ENCODE data around the gene NCBP1. TPM values are rescaled to one million over a fixed set of nuclear protein-coding genes. Genes with fewer than 3 reads are reported as not detected.
A peak's percentile ranks its signal among the peaks of the same experiment; 100 is the strongest.

NCBP1 gene
- total and polyA plus RNA-seq, 9 of the 15 experiments (the other 6 are each of a cell fraction or from before 2014, with no cell fraction given): 29.4 to 69.7 (median 57.5) TPM

DNA sequence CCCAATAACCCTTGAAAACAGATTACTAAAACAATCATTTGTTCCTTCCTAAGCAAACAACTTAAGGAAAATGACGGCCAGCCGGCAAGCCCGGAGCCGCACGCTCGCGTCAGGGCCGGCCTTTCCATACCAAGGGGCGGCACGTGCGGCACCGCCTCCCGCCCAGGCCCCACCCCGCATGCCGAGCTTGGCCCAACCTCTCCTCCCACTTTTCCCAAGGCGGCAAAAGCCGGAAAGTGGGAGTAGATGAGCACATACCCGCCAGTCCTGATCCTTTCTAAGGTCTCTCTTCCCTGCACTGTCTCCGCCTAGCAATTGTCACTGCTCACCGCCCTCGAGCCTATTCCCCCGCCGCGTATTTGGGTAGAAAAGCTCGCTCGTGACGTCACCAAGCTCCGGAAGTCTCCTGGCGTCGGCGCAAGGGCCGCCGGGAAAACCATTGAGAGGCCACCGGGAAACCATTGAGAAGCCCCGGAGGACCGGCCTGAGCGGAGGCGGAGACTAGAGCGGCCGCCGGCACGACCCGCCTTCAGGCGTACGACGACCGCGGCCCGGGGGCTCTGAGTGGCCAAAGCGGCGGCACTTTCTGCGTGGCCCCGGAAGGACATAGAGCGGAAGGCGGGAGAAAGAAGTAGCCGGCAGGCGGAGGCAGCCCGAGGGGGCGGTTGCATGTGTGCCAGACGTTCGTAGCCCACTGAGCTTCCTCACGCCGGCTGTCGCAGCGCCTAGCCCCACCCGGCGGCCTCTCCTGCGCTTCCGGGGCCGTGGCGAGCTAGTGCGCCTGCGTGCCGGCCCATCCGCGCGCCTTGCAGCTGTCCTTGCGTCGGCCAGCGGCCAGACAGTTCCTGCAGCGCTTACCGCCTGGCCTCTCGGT is at the start of gene NCBP1, which contains the start of gene TSTD2 (continued):
- TF ChIP-seq, protein P1, sequence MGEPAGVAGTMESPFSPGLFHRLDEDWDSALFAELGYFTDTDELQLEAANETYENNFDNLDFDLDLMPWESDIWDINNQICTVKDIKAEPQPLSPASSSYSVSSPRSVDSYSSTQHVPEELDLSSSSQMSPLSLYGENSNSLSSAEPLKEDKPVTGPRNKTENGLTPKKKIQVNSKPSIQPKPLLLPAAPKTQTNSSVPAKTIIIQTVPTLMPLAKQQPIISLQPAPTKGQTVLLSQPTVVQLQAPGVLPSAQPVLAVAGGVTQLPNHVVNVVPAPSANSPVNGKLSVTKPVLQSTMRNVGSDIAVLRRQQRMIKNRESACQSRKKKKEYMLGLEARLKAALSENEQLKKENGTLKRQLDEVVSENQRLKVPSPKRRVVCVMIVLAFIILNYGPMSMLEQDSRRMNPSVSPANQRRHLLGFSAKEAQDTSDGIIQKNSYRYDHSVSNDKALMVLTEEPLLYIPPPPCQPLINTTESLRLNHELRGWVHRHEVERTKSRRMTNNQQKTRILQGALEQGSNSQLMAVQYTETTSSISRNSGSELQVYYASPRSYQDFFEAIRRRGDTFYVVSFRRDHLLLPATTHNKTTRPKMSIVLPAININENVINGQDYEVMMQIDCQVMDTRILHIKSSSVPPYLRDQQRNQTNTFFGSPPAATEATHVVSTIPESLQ (CRISPR knock-in tag; IDR thresholded peaks at IDR 0.05): no peak
- TF ChIP-seq ZNF212 (CRISPR knock-in tag; IDR thresholded peaks at IDR 0.05): no peak
- TF ChIP-seq, protein P2, sequence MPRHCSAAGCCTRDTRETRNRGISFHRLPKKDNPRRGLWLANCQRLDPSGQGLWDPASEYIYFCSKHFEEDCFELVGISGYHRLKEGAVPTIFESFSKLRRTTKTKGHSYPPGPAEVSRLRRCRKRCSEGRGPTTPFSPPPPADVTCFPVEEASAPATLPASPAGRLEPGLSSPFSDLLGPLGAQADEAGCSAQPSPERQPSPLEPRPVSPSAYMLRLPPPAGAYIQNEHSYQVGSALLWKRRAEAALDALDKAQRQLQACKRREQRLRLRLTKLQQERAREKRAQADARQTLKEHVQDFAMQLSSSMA (CRISPR knock-in tag; IDR thresholded peaks at IDR 0.05): no peak
- TF ChIP-seq, protein P3, sequence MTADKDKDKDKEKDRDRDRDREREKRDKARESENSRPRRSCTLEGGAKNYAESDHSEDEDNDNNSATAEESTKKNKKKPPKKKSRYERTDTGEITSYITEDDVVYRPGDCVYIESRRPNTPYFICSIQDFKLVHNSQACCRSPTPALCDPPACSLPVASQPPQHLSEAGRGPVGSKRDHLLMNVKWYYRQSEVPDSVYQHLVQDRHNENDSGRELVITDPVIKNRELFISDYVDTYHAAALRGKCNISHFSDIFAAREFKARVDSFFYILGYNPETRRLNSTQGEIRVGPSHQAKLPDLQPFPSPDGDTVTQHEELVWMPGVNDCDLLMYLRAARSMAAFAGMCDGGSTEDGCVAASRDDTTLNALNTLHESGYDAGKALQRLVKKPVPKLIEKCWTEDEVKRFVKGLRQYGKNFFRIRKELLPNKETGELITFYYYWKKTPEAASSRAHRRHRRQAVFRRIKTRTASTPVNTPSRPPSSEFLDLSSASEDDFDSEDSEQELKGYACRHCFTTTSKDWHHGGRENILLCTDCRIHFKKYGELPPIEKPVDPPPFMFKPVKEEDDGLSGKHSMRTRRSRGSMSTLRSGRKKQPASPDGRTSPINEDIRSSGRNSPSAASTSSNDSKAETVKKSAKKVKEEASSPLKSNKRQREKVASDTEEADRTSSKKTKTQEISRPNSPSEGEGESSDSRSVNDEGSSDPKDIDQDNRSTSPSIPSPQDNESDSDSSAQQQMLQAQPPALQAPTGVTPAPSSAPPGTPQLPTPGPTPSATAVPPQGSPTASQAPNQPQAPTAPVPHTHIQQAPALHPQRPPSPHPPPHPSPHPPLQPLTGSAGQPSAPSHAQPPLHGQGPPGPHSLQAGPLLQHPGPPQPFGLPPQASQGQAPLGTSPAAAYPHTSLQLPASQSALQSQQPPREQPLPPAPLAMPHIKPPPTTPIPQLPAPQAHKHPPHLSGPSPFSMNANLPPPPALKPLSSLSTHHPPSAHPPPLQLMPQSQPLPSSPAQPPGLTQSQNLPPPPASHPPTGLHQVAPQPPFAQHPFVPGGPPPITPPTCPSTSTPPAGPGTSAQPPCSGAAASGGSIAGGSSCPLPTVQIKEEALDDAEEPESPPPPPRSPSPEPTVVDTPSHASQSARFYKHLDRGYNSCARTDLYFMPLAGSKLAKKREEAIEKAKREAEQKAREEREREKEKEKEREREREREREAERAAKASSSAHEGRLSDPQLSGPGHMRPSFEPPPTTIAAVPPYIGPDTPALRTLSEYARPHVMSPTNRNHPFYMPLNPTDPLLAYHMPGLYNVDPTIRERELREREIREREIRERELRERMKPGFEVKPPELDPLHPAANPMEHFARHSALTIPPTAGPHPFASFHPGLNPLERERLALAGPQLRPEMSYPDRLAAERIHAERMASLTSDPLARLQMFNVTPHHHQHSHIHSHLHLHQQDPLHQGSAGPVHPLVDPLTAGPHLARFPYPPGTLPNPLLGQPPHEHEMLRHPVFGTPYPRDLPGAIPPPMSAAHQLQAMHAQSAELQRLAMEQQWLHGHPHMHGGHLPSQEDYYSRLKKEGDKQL (CRISPR knock-in tag; IDR thresholded peaks at IDR 0.05; ENCODE audit: borderline replicate concordance): 0 out of 2 replicates have a peak, but pooled peaks have one; percentile 94
- TF ChIP-seq, protein P4, sequence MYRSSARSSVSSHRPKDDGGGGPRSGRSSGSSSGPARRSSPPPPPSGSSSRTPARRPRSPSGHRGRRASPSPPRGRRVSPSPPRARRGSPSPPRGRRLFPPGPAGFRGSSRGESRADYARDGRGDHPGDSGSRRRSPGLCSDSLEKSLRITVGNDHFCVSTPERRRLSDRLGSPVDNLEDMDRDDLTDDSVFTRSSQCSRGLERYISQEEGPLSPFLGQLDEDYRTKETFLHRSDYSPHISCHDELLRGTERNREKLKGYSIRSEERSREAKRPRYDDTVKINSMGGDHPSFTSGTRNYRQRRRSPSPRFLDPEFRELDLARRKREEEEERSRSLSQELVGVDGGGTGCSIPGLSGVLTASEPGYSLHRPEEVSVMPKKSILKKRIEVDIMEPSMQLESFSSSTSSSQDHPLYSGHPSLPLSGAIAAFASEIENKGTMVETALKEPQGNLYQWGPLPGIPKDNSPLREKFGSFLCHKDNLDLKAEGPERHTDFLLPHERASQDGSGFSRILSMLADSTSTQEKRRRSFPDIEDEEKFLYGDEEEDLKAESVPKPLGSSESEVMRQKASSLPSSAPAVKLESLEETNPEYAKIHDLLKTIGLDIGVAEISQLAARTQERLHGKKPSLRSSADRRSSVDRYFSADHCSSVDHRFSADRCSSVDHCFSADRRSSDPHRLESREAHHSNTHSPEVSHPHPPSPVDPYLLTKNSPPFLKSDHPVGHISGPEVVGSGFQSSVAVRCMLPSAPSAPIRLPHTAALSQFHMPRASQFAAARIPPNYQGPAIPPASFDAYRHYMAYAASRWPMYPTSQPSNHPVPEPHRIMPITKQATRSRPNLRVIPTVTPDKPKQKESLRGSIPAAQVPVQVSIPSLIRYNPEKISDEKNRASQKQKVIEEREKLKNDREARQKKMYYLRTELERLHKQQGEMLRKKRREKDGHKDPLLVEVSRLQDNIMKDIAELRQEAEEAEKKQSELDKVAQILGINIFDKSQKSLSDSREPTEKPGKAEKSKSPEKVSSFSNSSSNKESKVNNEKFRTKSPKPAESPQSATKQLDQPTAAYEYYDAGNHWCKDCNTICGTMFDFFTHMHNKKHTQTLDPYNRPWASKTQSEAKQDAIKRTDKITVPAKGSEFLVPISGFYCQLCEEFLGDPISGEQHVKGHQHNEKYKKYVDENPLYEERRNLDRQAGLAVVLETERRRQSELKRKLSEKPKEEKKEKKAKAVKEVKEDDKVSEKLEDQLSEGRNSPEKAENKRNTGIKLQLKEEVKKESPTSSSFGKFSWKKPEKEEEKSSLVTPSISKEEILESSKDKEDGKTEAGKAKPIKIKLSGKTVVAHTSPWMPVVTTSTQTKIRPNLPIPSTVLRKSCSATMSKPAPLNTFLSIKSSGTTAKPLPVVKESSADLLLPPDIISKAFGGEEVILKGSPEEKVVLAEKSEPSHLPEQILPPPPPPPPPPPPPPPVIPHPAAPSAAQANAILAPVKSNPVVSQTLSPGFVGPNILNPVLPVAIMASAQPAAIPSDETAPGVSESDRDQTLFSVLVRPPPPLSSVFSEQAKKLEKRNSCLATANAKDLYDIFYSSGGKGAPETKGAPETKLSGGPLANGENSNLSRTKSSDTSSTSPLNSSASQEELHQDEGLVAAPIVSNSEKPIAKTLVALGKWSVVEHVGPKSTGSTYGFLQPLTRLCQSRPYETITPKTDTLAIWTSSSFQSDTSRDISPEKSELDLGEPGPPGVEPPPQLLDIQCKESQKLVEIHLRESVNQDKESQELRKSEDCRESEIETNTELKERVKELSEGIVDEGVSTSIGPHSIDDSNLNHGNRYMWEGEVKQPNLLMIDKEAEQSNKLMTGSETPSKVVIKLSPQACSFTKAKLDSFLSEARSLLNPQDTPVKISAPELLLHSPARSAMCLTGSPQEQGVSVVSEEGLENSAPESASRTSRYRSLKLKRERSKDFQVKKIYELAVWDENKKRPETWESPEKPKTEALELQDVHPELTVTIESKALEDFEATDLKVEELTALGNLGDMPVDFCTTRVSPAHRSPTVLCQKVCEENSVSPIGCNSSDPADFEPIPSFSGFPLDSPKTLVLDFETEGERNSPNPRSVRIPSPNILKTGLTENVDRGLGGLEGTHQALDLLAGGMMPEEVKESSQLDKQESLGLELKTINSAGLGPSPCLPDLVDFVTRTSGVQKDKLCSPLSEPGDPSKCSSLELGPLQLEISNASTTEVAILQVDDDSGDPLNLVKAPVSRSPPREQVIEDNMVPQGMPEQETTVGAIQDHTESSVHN (IDR thresholded peaks at IDR 0.05; ENCODE audit: borderline replicate concordance in 1 of 2, low read depth in 1 of 2): peak in 1 of 2 experiments; percentile 45; a peak in 2 of 4 replicates
- TF ChIP-seq, protein P5, sequence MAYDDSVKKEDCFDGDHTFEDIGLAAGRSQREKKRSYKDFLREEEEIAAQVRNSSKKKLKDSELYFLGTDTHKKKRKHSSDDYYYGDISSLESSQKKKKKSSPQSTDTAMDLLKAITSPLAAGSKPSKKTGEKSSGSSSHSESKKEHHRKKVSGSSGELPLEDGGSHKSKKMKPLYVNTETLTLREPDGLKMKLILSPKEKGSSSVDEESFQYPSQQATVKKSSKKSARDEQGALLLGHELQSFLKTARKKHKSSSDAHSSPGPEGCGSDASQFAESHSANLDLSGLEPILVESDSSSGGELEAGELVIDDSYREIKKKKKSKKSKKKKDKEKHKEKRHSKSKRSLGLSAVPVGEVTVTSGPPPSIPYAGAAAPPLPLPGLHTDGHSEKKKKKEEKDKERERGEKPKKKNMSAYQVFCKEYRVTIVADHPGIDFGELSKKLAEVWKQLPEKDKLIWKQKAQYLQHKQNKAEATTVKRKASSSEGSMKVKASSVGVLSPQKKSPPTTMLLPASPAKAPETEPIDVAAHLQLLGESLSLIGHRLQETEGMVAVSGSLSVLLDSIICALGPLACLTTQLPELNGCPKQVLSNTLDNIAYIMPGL (CRISPR knock-in tag; IDR thresholded peaks at IDR 0.05): peak; percentile 44; the same call in 1 of the 2 replicates
